GM12892 (cell line): ENCODE measurements around the gene KCNA5.

Experiments used
- DNase-seq: peaks from one replicate; pipeline ENCODE4 v3.0.0; 2011; ENCODE audit not compliant: insufficient read length
- FAIRE-seq: peaks from 2 replicates; lab custom pipeline; 2011; peaks lifted over from hg19 to GRCh38; lab: Jason Lieb, UNC
- POLR2A ChIP-seq: IDR thresholded peaks from 2 replicates; pipeline ENCODE4 v1.6.1; 2011; ENCODE audit warnings: low read depth, low read length, control low read depth
- POLR2AphosphoS5 ChIP-seq: IDR thresholded peaks from 2 replicates; pipeline ENCODE4 v1.6.1; 2011; ENCODE audit warnings: low read depth, low read length, control low read depth
- TAF1 ChIP-seq: IDR thresholded peaks from 2 replicates; pipeline ENCODE4 v1.6.1; 2011; ENCODE audit warnings: low read depth, mild to moderate bottlenecking, control low read depth, low read length, borderline replicate concordance

The KCNA5 gene

GRCh38 chr12:5031242-5031641, 12.4 kb upstream of the KCNA5 start:
- no peak for TF ChIP-seq TAF1
- TF ChIP-seq POLR2A = no peak
- TF ChIP-seq POLR2AphosphoS5 = no peak
- DNase-seq = no peak
- no peak for FAIRE-seq

GRCh38 chr12:5031958-5032357, 11.7 kb upstream of the KCNA5 start:
- TF ChIP-seq POLR2A (no peak), TAF1 (no peak), POLR2AphosphoS5 (no peak)
- no peak for FAIRE-seq
- no peak for DNase-seq

GRCh38 chr12:5032821-5033220, 10.9 kb upstream of the KCNA5 start:
- DNase-seq = no peak
- no peak for FAIRE-seq
- TF ChIP-seq TAF1 = no peak
- TF ChIP-seq POLR2AphosphoS5 = no peak
- no peak for TF ChIP-seq POLR2A

GRCh38 chr12:5033883-5034282, 9.8 kb upstream of the KCNA5 start:
- FAIRE-seq (no peak), DNase-seq (no peak)
- TF ChIP-seq POLR2A = no peak
- TF ChIP-seq TAF1 = no peak
- no peak for TF ChIP-seq POLR2AphosphoS5

- DNase-seq = no peak
- TF ChIP-seq POLR2AphosphoS5 (no peak), TAF1 (no peak), POLR2A (no peak)
- FAIRE-seq = no peak
Observed at GRCh38 chr12:5034603-5035002, 9.1 kb upstream of the KCNA5 start.

GRCh38 chr12:5035618-5036017, 8.1 kb upstream of the KCNA5 start:
- DNase-seq (no peak), FAIRE-seq (no peak)
- TF ChIP-seq TAF1 = no peak
- no peak for TF ChIP-seq POLR2AphosphoS5
- no peak for TF ChIP-seq POLR2A

- no peak for TF ChIP-seq POLR2AphosphoS5
- TF ChIP-seq POLR2A = no peak
- no peak for TF ChIP-seq TAF1
- FAIRE-seq (no peak), DNase-seq (no peak)
Observed at GRCh38 chr12:5036031-5036430, 7.6 kb upstream of the KCNA5 start.

- FAIRE-seq = no peak
- TF ChIP-seq TAF1 = no peak
- TF ChIP-seq POLR2AphosphoS5 = no peak
- TF ChIP-seq POLR2A = no peak
- DNase-seq = no peak
Observed at GRCh38 chr12:5037795-5038357, 5.8 kb upstream of the KCNA5 start.

- FAIRE-seq (no peak), DNase-seq (no peak)
- TF ChIP-seq TAF1 (no peak), POLR2A (no peak), POLR2AphosphoS5 (no peak)
Observed at GRCh38 chr12:5038781-5039311, 4.8 kb upstream of the KCNA5 start.

- TF ChIP-seq POLR2A (no peak), POLR2AphosphoS5 (no peak), TAF1 (no peak)
- DNase-seq = no peak
- FAIRE-seq = no peak
Observed at GRCh38 chr12:5039815-5040214, 3.9 kb upstream of the KCNA5 start.

GRCh38 chr12:5040368-5040767, 3.3 kb upstream of the KCNA5 start:
- TF ChIP-seq POLR2A = no peak
- no peak for TF ChIP-seq TAF1
- TF ChIP-seq POLR2AphosphoS5 = no peak
- DNase-seq (no peak), FAIRE-seq (peak; percentile 63)

GRCh38 chr12:5044420-5045295, 979 bp downstream of the KCNA5 start:
- TF ChIP-seq POLR2A (no peak), TAF1 (no peak), POLR2AphosphoS5 (no peak)
- FAIRE-seq (no peak), DNase-seq (no peak)

GRCh38 chr12:5047094-5047493, 3.4 kb downstream of the KCNA5 start:
- FAIRE-seq = no peak
- no peak for TF ChIP-seq POLR2A
- TF ChIP-seq POLR2AphosphoS5 = no peak
- no peak for TF ChIP-seq TAF1
- DNase-seq = no peak
